Neural progenitor cell (in vitro differentiated cells): ENCODE measurements around the gene OR9I1. TPM values are rescaled to one million over a fixed set of nuclear protein-coding genes. Genes with fewer than 3 reads are reported as not detected.

Experiments
- DNase-seq: peaks from one replicate; pipeline ENCODE4 v3.0.0-alpha.2; 2016; ENCODE audit warnings: low spot score
- H2AFZ ChIP-seq: fragments of 200-600 bp; sonication (generic); replicated peaks from 2 replicates; pipeline ENCODE4 v1.6.1; 2016; ENCODE audit warnings: antibody characterized with exemption
- H3F3A ChIP-seq: fragments of 200-600 bp; sonication (generic); 2 replicates; pipeline ENCODE4 v1.6.1; 2016; ENCODE audit warnings: antibody characterized with exemption, low read depth
- H3K27ac ChIP-seq: fragments of 200-600 bp; sonication (generic); 2 replicates; pipeline ENCODE4 v1.5.1; 2016; ENCODE audit warnings: mild to moderate bottlenecking
- H3K27me3 ChIP-seq: fragments of 200-600 bp; sonication (generic); 2 replicates; pipeline ENCODE4 v1.6.1; 2016; ENCODE audit warnings: mild to moderate bottlenecking, moderate library complexity
- H3K36me3 ChIP-seq: fragments of 200-600 bp; sonication (generic); 2 replicates; pipeline ENCODE4 v1.5.1; 2016
- H3K4me1 ChIP-seq: fragments of 200-600 bp; sonication (generic); 2 replicates; pipeline ENCODE4 v1.6.1; 2016; ENCODE audit warnings: mixed run types
- H3K4me2 ChIP-seq: fragments of 200-600 bp; sonication (generic); 2 replicates; pipeline ENCODE4 v1.6.1; 2016
- H3K4me3 ChIP-seq: fragments of 200-600 bp; sonication (generic); 2 replicates; pipeline ENCODE4 v1.5.1; 2016
- H3K79me2 ChIP-seq: fragments of 200-600 bp; sonication (generic); 2 replicates; pipeline ENCODE4 v1.6.1; 2016; ENCODE audit warnings: low read depth
- H3K9ac ChIP-seq: fragments of 200-600 bp; sonication (generic); 2 replicates; pipeline ENCODE4 v1.6.1; 2016
- H3K9me3 ChIP-seq: fragments of 200-600 bp; sonication (generic); 2 replicates; pipeline ENCODE4 v1.5.1; 2016; ENCODE audit warnings: low read depth
- H4K20me1 ChIP-seq: fragments of 200-600 bp; sonication (generic); 2 replicates; pipeline ENCODE4 v1.6.1; 2016; ENCODE audit warnings: low read depth
- H3K27ac Mint-ChIP-seq: 3 replicates; pipeline ENCODE4 v1.8.0; 2021; ENCODE audit warnings: mixed read lengths
- H3K27me3 Mint-ChIP-seq: 2 replicates; pipeline ENCODE4 v1.8.0; 2022; ENCODE audit warnings: low read depth, mild to moderate bottlenecking, inconsistent platforms, moderate library complexity, mixed read lengths; ENCODE audit not compliant: insufficient read depth
- H3K36me3 Mint-ChIP-seq: 3 replicates; pipeline ENCODE4 v1.8.0; 2021; ENCODE audit warnings: mixed read lengths
- H3K4me1 Mint-ChIP-seq: 3 replicates; pipeline ENCODE4 v1.8.0; 2021; ENCODE audit warnings: mixed read lengths
- H3K4me3 Mint-ChIP-seq: 3 replicates; pipeline ENCODE4 v1.8.0; 2021; ENCODE audit warnings: mild to moderate bottlenecking, moderate library complexity, mixed read lengths
- H3K9me3 Mint-ChIP-seq: 3 replicates; pipeline ENCODE4 v1.8.0; 2020; ENCODE audit warnings: mixed read lengths
- CTCF ChIP-seq: fragments of 200-600 bp; sonication (generic); IDR thresholded peaks from 2 replicates; pipeline ENCODE4 v1.5.1; 2017; ENCODE audit warnings: antibody characterized with exemption, mild to moderate bottlenecking
- EZH2 ChIP-seq: fragments of 200-600 bp; sonication (generic); IDR thresholded peaks from 2 replicates; pipeline ENCODE4 v1.6.1; 2017; ENCODE audit warnings: antibody characterized with exemption, mild to moderate bottlenecking, moderate library complexity
- EZH2phosphoT487 ChIP-seq: fragments of 200-600 bp; sonication (generic); IDR thresholded peaks from 2 replicates; pipeline ENCODE4 v1.6.1; 2017; ENCODE audit warnings: antibody characterized with exemption
- total RNA-seq: library from RNA; depleted of rRNA; stranded (reverse); fragments of >200 nt; gene quantifications from 2 replicates; pipeline ENCODE4 v1.2.3, GENCODE V29; 2015; ENCODE audit warnings: low replicate concordance

OR9I1 gene
- total RNA-seq: not detected in 2 replicates

DNA sequence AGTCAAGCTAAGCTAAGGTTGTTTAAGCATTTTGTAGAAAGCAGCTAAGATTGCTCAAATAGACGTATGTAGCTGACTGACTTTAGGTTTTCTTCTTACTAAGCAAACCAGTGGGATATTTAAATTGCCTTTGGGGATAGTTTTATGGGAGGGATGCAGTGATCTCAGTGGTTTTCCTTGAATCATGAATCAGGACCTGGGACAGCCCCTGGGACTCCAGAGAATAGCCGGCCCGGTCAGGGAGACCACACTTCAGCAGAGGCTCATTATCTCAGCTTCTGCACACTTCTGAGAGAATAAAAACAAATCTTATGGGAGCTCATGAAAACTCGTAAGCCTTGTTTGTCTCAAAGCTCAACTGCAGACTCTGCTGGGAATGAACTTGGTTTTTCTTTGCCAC, at the start of gene OR9I1:
TSS of gene OR9I1 (minus strand) at position 62 of the 400 bp plus-strand sequence. CDS start 6,086 bp downstream, outside the sequence.
- no peaks in the 10 kb centered on the region for H3K9me3 ChIP-seq
- H3K4me3 ChIP-seq: no peak within 1 kb of the TSS
- no peaks in the 10 kb centered on the region for H3K79me2 ChIP-seq
- no peak within 1 kb of the TSS for H2AFZ ChIP-seq
- DNase-seq: no peak
- H3K9ac ChIP-seq: no peak within 1 kb of the TSS
- TF ChIP-seq CTCF (no peak), EZH2phosphoT487 (no peak), EZH2 (no peak)
- Mint-ChIP-seq H3K36me3 (no peaks in the 10 kb centered on the region), H3K27ac (no peak within 1 kb of the TSS), H3K9me3 (no peaks in the 10 kb centered on the region), H3K27me3 (no peaks in the 10 kb centered on the region), H3K4me3 (no peak within 1 kb of the TSS), H3K4me1 (no peaks in the 10 kb centered on the region)
- H3F3A ChIP-seq: no peaks in the 10 kb centered on the region
- H3K27ac ChIP-seq: no peak within 1 kb of the TSS
- H3K27me3 ChIP-seq: no peaks in the 10 kb centered on the region
- H3K4me1 ChIP-seq: no peaks in the 10 kb centered on the region
- no peaks in the 10 kb centered on the region for H3K36me3 ChIP-seq
- H3K4me2 ChIP-seq: no peak within 1 kb of the TSS
- no peaks in the 10 kb centered on the region for H4K20me1 ChIP-seq

DNA sequence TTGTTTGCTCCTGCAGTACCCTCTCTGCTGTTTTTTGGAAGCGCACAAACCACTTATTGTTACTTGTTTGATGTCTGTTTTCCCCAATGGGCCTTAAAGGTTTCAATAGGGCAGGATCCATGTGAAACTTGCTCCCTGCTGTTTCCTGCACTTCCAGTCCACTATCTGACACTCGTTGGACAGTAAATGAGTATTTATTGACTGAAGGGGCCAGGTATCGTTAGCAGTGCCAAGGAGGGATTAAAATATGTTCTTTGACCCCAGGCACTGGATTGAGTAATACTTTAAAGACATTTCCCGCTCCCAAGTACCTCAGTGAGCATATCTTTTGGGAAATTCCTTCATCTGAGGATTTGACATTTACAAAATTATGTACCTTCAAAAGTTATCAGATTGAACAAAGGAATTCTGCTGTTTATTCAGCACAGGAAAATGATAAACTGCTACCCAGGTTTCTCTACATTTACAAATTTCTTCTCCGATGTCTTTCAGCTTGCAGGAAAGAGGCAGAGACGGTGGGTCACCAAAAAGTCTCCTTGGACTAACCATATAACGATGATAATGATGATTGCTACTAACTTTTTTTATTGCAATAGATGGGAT, 40.3 kb upstream of the OR9I1 start:
- Mint-ChIP-seq H3K27me3 (peaks cover 2% of the 10 kb centered on the region), H3K4me1 (no peaks in the 10 kb centered on the region), H3K4me3 (no peak overlapping the region), H3K9me3 (no peaks in the 10 kb centered on the region), H3K27ac (no peak overlapping the region), H3K36me3 (no peaks in the 10 kb centered on the region)
- H3K9ac ChIP-seq: no peak overlapping the region
- H3K4me3 ChIP-seq: no peak overlapping the region
- H4K20me1 ChIP-seq: no peaks in the 10 kb centered on the region
- no peak overlapping the region for H3K4me2 ChIP-seq
- H3K27me3 ChIP-seq: no peaks in the 10 kb centered on the region
- TF ChIP-seq CTCF (no peak), EZH2 (no peak), EZH2phosphoT487 (no peak)
- no peak overlapping the region for H3K27ac ChIP-seq
- no peaks in the 10 kb centered on the region for H3K9me3 ChIP-seq
- DNase-seq: no peak
- H3K4me1 ChIP-seq: no peaks in the 10 kb centered on the region
- H3F3A ChIP-seq: no peaks in the 10 kb centered on the region
- no peaks in the 10 kb centered on the region for H3K36me3 ChIP-seq
- H3K79me2 ChIP-seq: no peaks in the 10 kb centered on the region
- H2AFZ ChIP-seq: no peak overlapping the region

DNA sequence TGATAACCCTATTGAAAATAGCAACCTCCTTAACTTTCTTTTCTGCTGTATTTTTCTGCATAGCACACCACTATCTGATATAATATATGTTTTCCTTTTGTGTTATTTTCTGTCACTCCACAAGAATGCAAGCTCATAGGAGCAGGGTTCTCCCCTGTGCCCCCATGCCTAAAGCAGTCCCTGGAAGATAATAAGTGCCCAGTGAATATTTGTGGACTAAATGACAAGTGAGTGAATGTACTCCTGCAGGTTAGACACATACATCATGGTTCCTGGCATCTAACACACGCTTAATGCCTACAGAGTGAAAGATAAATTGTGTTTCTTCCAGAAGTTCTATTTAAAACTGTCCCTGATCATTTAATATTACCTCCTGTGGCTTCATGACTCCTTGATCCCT, 39.7 kb upstream of the OR9I1 start:
- H3K27ac ChIP-seq: no peak overlapping the region
- no peak overlapping the region for H3K4me2 ChIP-seq
- Mint-ChIP-seq H3K36me3 (no peaks in the 10 kb centered on the region), H3K4me3 (no peak overlapping the region), H3K27me3 (peaks cover 4% of the 10 kb centered on the region), H3K27ac (no peak overlapping the region), H3K4me1 (no peaks in the 10 kb centered on the region), H3K9me3 (no peaks in the 10 kb centered on the region)
- no peaks in the 10 kb centered on the region for H3K36me3 ChIP-seq
- DNase-seq: no peak
- no peaks in the 10 kb centered on the region for H3K9me3 ChIP-seq
- no peaks in the 10 kb centered on the region for H3K27me3 ChIP-seq
- no peaks in the 10 kb centered on the region for H4K20me1 ChIP-seq
- no peak overlapping the region for H3K9ac ChIP-seq
- H3K79me2 ChIP-seq: no peaks in the 10 kb centered on the region
- TF ChIP-seq EZH2 (no peak), CTCF (no peak), EZH2phosphoT487 (no peak)
- no peaks in the 10 kb centered on the region for H3K4me1 ChIP-seq
- H2AFZ ChIP-seq: no peak overlapping the region
- H3F3A ChIP-seq: no peaks in the 10 kb centered on the region
- H3K4me3 ChIP-seq: no peak overlapping the region
